T-helper 2 cell treated with Interferon-gamma antibody and Interleukin-4, amounts not matched to agents 100 ng/mL and 5 ng/mL, for 36 hours (primary cell): ENCODE data around the gene GPBAR1. TPM values are rescaled to one million over a fixed set of nuclear protein-coding genes. Genes with fewer than 3 reads are reported as not detected.

ENCODE experiments used
- intact Hi-C: fragments of 100-400 bp; cut with micrococcal nuclease; formaldehyde crosslinking; loops from one replicate; pipeline ENCODE4 v1.15.1; 2023
- total RNA-seq: library from RNA; stranded (reverse); gene quantifications from 2 replicates; pipeline ENCODE4 v1.2.3, GENCODE V29; 2022

GPBAR1 gene
- total RNA-seq, 1 donor from 2014 or later = 0.86 TPM

DNA sequence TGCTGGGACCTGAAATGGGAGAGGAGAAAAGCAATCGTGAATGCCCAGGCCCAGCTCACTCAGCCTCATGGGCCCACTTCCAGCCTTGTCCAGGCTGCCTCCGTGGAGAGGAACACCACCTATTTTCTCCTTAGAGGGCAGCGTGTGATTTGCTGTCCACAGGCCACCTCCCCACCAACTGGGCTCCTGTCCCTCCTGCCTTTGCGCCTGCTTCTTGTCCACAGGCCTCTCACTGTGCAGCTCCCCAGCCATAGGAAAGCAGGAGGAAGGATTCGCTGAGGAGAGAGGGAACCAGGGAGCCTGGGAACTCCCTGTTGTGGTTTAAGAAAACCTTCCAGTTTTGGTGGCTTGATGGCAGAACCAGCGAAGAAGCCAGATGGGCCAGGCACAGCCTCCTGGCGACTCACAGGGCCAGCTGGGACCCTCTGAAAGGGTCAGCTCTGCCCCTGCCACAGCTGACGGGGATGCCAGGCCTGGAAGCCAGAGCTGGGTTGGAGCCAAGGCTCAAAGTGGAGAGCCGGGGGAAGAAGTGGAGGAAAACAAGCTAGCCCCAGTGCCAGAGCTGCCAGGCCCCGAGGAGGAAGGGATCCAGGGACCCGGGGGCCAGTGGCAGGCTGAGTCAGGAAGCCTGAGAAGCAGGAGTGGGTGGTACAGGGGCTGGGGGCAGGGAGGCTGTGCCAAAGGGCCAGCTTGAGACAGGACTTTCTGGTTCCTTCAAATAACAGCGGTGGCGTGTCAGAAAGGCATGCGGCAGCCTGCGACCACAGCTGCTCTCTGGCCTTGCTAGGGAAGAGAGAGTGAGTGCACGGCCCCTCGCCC lies 21.6 kb downstream of the GPBAR1 start:
- intact Hi-C loops = no loop called here

DNA sequence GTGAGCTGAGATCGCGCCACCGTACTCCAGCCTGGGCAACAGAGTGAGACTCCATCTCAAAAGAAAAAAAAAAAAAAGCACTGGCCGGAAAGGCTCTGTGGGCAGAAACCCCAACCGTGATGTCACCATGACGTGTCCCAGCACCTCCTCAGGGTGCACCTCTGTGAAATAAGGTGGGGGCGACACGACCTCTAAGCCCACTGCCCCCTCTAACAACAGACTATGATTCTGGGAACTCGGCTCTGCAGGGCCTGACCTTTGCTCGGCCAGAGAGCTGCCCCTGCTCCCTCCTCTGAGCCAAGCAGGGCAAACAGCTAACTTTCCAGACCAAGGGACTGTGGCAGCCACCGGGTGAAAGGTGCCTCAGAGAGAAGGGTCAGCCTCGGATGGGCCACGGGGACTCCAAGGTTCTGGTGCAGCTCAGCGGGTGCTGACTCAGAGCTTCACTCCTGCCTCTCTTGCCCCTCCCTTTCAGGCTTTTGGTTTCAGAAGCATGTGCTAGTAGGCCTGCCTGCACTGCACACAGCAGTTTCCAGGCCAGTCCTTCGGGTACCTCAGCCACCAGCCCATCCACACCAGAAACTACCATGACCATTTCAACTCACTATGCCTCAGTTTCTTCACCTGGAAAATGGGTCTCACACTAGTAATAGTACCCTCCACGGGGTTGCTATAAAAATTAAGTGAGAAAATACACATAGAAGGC lies 23.4 kb downstream of the GPBAR1 start:
- intact Hi-C loops = no loop called here

DNA sequence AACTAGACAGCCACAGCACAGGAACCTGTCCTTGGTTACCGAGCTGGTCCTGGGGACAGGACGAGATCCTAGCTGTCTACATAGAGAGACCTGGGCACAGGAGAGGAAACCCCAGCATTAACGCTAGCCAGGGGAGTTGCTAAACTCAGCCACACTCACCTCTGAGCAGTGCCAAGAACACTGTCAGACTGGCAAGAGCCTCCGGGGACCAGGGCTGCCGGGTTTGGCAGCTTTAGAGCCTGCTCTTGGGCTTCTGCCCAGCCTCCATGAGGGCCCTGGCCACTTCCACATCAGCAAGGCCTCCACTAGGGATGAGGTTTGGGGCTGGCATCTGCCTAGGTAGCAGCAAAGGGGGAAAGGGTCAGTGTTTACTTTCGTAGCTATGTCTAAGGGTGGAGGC lies 24.8 kb downstream of the GPBAR1 start:
- intact Hi-C loops = loop anchor here (1.0 to 2.0 kb wide), 5 partner anchors 15 to 611 kb away; partner anchors contain the start of genes AAMP, ARPC2, BCS1L and PNKD

DNA sequence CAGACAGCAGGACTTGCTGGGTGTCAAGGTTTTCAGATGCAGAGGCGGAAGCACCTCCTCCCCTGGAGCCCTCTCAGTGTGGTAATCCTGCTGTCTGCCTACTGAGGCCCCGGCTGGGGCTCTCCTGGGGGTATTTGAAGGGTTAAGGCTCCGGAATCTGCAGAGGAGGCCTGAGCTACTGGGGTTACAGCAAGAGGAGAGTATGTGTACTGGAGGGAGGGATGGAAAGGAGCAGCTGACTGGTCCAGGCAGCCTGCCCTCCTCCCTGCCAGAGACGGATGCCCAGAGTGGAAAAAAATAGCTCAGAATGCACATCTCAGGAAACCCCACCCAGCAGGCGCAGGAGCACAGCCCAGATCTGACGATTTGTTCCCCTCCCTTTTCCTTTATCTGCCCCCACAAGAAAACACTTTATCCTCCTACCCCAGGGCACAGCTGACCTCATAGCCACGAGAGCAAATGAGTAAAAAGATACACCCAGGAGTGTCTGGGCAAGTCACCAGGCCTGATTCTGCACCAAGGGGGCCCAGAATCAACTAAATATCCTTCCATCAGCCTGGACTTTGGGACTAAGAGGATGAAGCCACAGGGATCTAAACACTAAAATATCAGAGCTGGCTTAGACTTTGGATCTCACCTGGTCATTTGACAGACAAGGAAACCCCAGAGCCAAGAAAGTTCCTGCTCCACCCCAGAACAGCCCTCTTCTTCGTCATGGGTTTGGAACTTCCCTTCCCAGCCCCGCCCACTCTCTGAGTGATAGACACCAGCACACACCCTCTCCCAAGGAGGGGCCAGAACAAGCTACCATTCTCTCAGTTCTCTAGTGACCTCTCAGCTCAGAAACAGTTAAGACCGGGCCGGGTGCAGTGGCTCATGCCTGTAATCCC lies 26.0 kb downstream of the GPBAR1 start:
- intact Hi-C loops = loop anchor here (1.0 to 2.0 kb wide), 6 partner anchors 17 to 610 kb away; partner anchors contain the start of genes AAMP, ARPC2, BCS1L and CNOT9

DNA sequence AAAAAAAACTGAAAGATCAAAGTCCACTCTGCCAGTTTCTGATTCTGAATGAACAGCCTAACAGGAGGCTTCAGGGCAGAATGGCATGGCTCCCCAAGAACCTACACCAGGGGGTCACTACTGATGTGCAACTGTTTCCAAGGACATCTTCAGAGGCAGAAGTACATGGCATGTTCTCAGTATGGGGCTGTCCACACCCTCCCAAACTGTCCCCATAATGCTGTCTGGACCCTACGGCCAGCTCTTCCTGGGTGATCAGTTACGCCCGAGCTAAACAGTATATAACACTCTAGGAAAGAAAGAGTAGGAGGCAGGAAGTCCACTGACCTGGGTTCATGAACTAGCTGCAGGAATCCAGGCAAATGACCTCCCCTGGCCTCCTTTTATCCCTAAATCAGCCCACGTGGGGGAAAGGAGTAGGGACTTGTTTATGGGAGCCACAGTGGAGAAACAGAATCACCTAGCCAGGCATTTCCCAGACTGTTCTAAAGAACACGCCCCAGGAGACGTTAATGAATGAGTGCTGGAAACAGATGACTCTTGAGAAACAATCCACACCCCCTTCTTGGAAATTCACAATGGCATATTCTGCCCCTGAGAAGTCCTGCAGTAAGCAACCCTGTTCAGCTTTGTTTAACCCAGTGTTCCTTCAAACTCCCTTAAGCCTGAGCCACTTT lies 29.0 kb downstream of the GPBAR1 start:
- intact Hi-C loops = loop anchor here (2.0 kb wide), 1 partner anchor 67 kb away; the partner anchor contains the start of gene CATIP

DNA sequence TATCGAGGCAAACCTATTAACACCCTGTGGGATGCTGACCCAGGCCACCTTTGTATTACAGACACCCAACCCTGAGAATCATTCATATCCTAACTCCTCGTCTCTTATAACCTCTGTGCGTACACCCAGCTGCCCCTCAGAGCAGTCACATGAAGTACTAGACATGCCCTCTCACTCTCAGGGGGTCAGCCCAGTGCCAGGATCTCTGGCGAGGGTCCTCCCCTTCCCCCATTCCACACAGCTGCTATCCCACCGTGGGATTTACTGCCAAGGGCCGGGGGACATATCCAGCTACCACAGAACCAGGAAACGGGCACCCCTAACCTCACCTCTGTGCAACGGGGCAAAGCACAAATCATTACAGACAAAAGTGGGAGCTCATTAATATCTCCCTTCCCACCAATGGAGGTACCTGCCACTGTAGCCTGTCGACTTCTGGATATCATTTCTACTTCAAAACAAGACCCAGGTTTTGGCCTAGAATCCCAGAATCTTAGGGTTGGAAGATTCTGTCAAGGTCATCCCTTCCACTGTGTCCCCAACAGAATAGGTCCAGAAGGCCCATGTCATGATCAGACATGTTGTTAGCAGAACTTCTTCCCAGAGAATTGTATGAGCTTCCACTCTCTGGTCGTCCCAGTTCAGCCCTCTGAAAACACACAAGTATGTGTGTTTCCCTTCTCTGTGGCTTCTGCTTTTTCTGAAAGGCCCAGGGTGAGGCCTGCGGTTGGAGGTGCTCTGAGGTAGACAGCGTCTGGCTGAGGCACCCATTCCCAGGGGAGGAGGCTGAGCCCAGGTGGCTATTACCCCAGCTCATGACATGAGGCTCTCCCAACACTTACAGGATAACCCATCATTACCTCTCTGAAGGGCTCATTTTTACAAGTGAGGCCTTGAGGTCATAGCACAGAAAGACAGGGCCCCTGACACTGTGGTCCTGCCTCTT lies 29.8 kb downstream of the GPBAR1 start:
- intact Hi-C loops = loop anchor here (2.0 kb wide), 1 partner anchor 66 kb away; the partner anchor contains the start of gene CATIP

DNA sequence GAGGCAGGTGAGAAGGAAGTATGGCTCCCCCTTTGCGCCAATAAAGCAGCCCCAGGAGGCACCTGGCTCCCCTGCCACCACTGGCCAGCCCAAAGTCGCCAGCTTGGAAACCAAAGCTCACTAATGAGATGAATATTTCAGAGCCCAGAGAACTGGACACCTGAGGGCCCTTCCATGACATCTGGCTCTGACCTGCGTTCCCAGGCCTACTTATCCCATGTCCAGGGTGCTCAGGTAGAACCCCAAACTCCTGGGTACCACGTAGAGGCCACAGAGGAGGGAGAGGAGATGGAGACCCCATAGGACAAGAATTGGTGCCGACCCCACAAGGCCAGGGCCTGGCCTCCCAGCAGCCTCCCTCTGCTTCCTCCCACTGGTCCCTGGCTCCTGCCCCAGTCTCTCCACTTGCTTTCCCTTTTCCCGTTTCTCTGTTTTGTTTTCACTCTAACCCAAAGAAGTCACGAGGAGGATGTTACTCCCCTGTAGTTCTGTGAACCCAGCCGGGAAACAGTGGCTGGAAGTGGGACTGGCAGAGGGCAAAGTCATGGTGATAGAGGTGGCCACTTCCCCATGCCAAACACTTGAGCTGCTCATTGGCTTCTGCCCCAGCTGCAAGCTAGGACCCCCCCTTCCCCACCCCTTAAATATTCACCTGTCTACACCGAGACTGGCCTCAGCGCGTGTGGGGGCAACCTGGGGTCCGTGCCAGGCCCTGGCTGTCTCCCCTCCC lies 30.7 kb downstream of the GPBAR1 start:
- intact Hi-C loops = loop anchor here (1.0 to 2.0 kb wide), 6 partner anchors 10 to 357 kb away; partner anchors contain the start of genes AAMP, CATIP, CTDSP1 and PNKD

DNA sequence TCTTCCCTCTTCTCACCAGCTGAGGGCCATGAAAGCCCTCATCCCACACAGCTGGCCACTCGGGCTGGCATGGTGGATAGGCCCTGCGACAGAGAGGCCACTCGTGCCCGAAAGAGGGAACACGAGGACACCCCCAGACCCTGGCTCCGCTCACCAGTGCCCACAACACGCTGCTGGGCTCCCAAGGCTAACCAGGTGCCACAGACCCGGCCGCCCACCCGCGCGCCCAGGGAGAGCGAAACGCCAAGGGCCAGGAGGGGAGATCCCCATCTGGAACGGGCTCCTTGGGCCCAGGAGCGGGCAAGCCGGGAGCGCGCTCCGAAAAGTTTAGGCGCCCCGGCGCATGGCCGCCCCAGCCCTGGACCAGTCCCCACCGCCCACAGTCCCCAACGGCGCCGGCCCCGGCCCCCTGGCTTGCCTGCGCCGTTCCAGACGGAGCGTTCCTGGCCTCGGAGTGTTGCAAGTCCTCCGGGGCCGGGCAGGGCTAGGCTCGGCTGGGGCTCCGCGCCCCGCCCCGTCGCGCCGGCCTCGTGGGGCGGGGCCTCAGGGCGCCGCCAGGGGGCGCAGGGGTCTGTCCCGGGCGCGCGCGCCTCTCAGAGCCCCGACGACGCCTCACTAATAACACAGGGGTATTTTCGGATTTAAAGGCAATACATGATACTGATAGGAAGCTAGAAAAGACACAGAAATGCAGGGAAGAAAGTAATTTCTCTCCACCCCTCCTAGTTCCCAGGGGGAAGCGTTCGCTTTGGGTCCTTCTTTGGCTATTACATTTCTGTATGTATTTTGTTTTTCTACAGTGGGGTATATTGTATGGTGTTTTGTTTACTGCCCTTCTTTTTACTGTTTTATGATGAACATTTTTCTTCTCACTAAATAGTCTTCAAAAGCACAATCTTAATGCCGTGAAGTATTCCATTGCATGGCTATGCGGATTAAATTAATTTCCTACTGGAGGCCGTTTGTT lies 31.5 kb downstream of the GPBAR1 start, which contains the start of gene TMBIM1:
TMBIM1 (minus strand) TSS at position 456 of the 967 bp plus-strand sequence. CDS start 10,362 bp downstream, outside the sequence.
- intact Hi-C loops = loop anchor here (1.0 to 2.0 kb wide), 5 partner anchors 9 to 356 kb away; partner anchors contain the start of genes AAMP, CTDSP1 and PNKD

DNA sequence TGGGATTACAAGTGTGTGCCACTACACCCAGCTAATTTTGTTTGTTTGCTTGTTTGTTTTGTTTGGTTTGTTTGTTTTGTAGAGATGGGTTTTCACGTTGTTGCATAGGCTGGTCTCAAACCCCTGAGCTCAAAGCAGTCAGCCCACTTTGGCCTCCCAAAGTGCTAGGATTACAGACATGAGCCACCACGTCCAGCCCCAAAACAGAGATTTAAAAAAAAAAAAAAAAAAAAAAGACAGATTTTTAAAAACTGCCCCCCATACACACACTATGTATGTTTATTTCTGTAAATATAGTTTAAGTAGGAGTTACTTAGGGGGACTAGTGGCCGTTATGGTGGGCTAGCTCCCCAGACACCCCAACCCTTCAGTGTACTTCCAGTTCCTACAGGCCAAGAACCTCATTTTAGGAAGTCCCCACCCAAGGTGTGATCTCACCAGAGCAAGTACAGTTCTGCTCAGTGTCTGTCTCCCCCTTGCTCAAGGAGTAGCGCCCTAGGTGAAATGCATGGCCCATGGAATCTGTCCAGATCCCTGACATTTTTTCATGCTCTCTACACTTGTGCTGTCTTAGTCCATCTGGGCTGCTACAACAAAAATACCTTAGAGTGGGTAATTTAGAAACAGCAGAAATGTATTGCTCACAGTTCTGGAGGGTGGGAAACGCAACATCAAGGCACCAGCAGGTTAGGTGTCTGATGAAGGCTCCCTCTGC lies 33.1 kb downstream of the GPBAR1 start:
- intact Hi-C loops = loop anchor here (2.0 kb wide), 2 partner anchors 173 to 355 kb away; no protein-coding TSS in a partner anchor

DNA sequence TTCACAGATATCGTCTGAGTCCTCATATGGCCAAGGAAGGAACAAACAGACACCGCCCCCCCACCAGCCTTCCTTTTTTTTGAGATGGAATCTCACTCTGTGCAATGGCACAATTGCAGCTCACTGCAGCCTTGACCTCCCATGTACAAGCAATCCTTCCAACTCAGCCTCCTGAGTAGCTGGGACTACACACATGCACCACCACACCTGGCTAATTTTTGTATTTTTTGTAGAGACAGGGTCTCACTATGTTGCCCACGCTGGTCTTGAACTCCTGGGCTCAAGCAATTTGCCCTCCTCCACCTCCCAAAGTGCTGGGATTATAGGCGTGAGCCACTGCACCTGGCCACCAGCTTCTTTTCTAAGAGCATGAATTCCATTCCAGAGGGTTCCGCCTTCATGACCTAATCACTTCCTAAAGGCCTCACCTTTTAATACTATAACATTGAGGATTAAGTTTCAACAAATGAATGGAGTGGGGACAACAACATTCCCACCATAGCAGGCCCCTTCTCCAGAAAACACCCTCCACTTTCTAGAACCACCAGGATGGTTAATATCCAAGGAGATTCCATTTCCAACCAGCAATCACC lies 33.7 kb downstream of the GPBAR1 start:
- intact Hi-C loops = no loop called here

DNA sequence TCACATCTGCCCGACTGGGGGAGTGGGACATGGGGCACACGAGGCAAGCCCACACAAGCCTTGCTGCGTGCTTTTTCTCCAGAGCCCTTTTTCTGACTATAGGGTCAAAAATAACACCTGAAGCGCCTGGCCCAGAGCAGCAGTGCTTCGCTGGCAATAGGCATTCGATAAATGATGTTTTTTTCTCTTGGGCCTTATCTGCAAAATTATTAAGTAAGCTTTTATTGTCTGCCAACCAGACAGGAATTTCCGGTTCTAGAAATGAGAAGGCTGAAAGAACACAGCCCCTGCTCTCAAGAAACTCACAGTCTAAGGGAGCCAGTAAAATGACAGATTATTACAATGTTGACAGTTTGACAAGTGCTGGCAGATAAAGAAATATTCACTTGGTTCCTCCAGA lies 34.2 kb downstream of the GPBAR1 start:
- intact Hi-C loops = no loop called here

DNA sequence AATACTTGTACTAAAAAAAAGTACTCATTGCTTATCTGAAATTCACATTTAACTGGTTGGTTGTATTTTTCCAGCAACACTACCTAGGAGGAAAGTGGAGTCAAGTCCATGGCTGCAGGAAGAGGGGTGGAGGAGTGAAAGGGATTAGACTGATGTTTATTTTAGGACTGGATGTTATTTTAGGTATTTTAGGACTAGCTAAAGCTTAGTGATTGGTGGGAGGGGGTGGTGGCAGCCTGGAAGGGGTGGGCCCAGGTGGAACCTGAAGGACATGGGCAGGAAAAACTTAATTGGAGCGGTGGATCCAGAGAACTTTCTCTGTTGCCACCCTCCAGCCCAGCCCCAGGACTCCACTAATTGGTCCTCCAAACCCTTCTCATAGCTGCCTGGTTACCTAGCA lies 35.4 kb downstream of the GPBAR1 start:
- intact Hi-C loops = no loop called here

DNA sequence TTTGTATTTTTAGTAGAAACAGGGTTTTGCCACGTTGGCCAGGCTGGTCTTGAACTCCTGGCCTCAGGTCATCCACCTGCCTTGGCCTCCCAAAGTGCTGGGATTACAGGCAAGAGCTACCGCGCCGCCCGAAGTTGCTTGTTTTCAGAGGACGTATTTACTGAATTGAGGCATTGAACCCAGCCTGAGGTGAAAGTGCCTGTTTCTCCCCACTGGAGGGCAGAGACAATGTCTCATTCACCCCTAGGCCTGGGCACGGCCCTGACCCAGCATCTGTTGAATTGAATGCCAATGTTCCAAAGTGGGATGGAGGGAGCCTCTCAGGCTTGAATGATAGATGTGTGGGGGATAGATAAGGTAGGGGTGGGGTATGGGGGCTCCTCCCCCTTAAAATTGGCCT lies 36.0 kb downstream of the GPBAR1 start:
- intact Hi-C loops = no loop called here

DNA sequence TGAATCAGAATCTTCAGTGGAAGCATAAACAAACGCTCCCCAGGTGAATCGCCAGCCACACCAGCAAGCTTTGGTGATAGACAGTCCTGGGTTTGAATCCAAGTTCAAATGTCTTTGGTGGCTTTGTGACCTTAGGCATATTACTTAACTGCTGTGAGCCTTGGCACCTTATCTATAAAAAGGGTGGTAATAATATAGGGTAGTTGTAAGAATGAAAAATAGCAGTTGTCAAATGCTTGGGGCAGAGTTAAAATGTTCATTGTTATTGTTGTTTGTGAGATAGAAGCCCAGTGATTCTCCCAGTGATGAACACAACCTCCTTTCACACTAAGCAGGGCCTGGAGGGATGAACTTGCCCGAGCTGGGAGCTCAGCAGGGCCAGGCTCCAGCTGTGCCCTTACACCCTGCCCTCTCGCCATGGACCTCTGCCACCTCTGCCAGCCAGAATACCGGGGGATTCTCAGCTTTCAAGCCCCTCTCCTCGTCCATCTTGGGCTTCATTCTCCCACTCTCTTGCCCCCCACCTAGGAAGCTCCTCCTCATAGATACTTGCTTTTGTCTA lies 37.6 kb downstream of the GPBAR1 start:
- intact Hi-C loops = no loop called here

DNA sequence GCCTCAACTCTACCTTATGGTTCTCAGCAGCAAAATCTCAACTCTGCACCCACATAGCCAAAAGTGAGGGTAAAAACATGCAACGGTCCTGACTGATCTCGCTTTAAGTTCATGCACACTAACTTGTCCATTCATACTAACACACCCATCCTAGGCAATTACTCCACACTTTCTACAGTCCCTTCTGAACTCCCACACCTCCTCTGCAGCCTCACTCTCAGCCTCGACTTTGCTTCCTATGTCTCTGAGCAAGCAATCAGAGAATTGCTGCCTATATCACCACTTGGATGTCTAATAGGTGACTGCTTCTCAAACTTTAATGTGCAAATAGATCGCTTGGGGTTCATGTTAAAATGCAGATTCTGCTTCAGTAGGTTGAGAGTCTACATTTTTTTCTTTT lies 39.3 kb downstream of the GPBAR1 start:
- intact Hi-C loops = loop anchor here (2.0 kb wide), 1 partner anchor 17 kb away; no protein-coding TSS in a partner anchor
